Spleen (tissue), 11 donors: ENCODE data around the gene LGI2. TPM values are rescaled to one million over a fixed set of nuclear protein-coding genes. Genes with fewer than 3 reads are reported as not detected.

Experiments used
- DNase-seq: peaks from one replicate; pipeline ENCODE4 v3.0.0-alpha.2; 2020
- H3K27ac ChIP-seq, 8 donors: fragments of 200-600 bp; sonication (generic) in 7 of 8; 1 replicate in 4 of 8; 2 replicates in 4 of 8; pipeline versions ENCODE4 v1.5.0 to v1.8.0; 2016 to 2021; ENCODE audit warnings: inconsistent platforms in 4 of 8, mild to moderate bottlenecking in 4 of 8, moderate library complexity in 1 of 8
- H3K27me3 ChIP-seq, 7 donors: fragments of 200-600 bp; sonication (generic) in 6 of 7; replicated peaks in 1 of 7; 1 replicate in 4 of 7; 2 replicates in 3 of 7; pipeline versions ENCODE4 v1.5.0 to v1.8.0; 2016 to 2021; ENCODE audit warnings: inconsistent platforms in 3 of 7, mild to moderate bottlenecking in 1 of 7
- H3K36me3 ChIP-seq, 6 donors: fragments of 200-600 bp; sonication (generic) in 5 of 6; 1 replicate in 4 of 6; 2 replicates in 2 of 6; pipeline versions ENCODE4 v1.5.0 to v1.8.0; 2016 to 2021; ENCODE audit warnings: inconsistent platforms in 2 of 6
- H3K4me1 ChIP-seq, 6 donors: fragments of 200-600 bp; sonication (generic) in 5 of 6; 1 replicate in 3 of 6; 2 replicates in 3 of 6; pipeline versions ENCODE4 v1.5.0 to v1.8.0; 2016 to 2021; ENCODE audit warnings: inconsistent platforms in 3 of 6
- H3K4me3 ChIP-seq, 8 donors: fragments of 200-600 bp; sonication (generic) in 7 of 8; 1 replicate in 4 of 8; 2 replicates in 4 of 8; pipeline versions ENCODE4 v1.5.0 to v1.8.0; 2016 to 2021; ENCODE audit warnings: inconsistent platforms in 4 of 8, mild to moderate bottlenecking in 4 of 8, moderate library complexity in 2 of 8
- H3K9me3 ChIP-seq, 8 donors: fragments of 200-600 bp; sonication (generic) in 7 of 8; 1 replicate in 4 of 8; 2 replicates in 4 of 8; pipeline versions ENCODE4 v1.5.0 to v1.8.0; 2016 to 2021; ENCODE audit warnings: inconsistent platforms in 4 of 8
- POLR2A ChIP-seq, 3 donors: fragments of 450-650 bp; IDR thresholded peaks; one replicate each; pipeline ENCODE4 v1.5.1; 2017; ENCODE audit warnings: antibody characterized with exemption in 3 of 3, mild to moderate bottlenecking in 1 of 3
- POLR2AphosphoS5 ChIP-seq, 3 donors: sonication (generic); formaldehyde crosslinking; IDR thresholded peaks; one replicate each; pipeline ENCODE4 v1.5.1; 2017; ENCODE audit warnings: antibody characterized with exemption in 3 of 3
- WGBS, 5 donors: extraction: QIAGEN DNeasy Blood & Tissue Kit in 3 of 5; methylation state at CpG; one replicate each; pipeline versions ENCODE4 v1.1.5 to v1.1.7; 2013 to 2018; 5-methylcytosine and 5-hydroxymethylcytosine counted together
- intact Hi-C: fragments of 100-400 bp; cut with DNase I; formaldehyde crosslinking; loops from one replicate; pipeline ENCODE4 v1.15.0; 2023; ENCODE audit warnings: low total_unique reads
- polyA plus RNA-seq, 3 donors: library from polyadenylated mRNA; stranded (reverse); fragments of 200-250 nt; gene quantifications; one replicate each; pipeline ENCODE4 v1.2.1, GENCODE V29; 2013
- total RNA-seq, 7 donors: library from RNA; depleted of rRNA in 3 of 7; stranded (reverse); fragments of >200 nt in 3 of 7; fragmentation: NEBNext Ultra II Directional in 4 of 7; extraction: Animal tissue kit (Norgen Biotek cat#: 25700) in 4 of 7; gene quantifications; one replicate each; pipeline versions ENCODE4 v1.1.0 to v1.2.1, GENCODE V29; 2016 to 2021
- TF ChIP-seq, protein P1 (sequence below), 11 experiments: fragments of 200-600 bp in 7 of 11; fragments of 450-650 bp in 4 of 11; sonication (generic) in 4 of 11; IDR thresholded peaks in 8 of 11; conservative IDR thresholded peaks in 3 of 11; 1 replicate in 7 of 11; 2 replicates in 4 of 11; pipeline versions ENCODE4 v1.4.0 to v1.8.0; 2016 to 2021; ENCODE audit warnings: antibody characterized with exemption in 11 of 11, inconsistent platforms in 4 of 11, mild to moderate bottlenecking in 1 of 11
- donor health status: healthy with polysubstance abuse.
- donor health status: DM: no; HTN: no; CAD: no; lungs with moderate emphysema.
- donor health status: DM: no; HTN: no; CAD: no.
- donor health status: Bipolar disorder and iron deficiency.
- donor health status: healthy.
- donor health status: DM: no; HTN: no; CAD: no.
- donor health status: DM: yes; HTN: yes; CAD: no.

The LGI2 gene
- total and polyA plus RNA-seq, 10 donors, result 0.17 to 2.7 (median 0.72) TPM

- DNase-seq, result no peak
- Histone ChIP-seq H3K9me3 (peaks cover 0 to 41% (median 34%) of the 10 kb centered on the region in 8 donors), H3K27me3 (no peaks in the 10 kb centered on the region), H3K4me1 (peaks cover 0 to 7% (median 0%) of the 10 kb centered on the region in 6 donors), H3K4me3 (no peak overlapping the region), H3K36me3 (no peaks in the 10 kb centered on the region), H3K27ac (no peak overlapping the region)
- TF ChIP-seq POLR2A (IDR thresholded peaks at IDR 0.05) (no peak), POLR2AphosphoS5 (IDR thresholded peaks at IDR 0.05) (no peak)
- TF ChIP-seq, protein P1, sequence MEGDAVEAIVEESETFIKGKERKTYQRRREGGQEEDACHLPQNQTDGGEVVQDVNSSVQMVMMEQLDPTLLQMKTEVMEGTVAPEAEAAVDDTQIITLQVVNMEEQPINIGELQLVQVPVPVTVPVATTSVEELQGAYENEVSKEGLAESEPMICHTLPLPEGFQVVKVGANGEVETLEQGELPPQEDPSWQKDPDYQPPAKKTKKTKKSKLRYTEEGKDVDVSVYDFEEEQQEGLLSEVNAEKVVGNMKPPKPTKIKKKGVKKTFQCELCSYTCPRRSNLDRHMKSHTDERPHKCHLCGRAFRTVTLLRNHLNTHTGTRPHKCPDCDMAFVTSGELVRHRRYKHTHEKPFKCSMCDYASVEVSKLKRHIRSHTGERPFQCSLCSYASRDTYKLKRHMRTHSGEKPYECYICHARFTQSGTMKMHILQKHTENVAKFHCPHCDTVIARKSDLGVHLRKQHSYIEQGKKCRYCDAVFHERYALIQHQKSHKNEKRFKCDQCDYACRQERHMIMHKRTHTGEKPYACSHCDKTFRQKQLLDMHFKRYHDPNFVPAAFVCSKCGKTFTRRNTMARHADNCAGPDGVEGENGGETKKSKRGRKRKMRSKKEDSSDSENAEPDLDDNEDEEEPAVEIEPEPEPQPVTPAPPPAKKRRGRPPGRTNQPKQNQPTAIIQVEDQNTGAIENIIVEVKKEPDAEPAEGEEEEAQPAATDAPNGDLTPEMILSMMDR (IDR thresholded peaks at IDR 0.05 in 8 of 11, conservative IDR thresholded peaks at IDR 0.05 in 3 of 11), result no peak
- 80 to 91% (median 88%) methylated on average over 3 to 4 of the region's 4 CpGs for WGBS, 5 donors
- intact Hi-C loops, result no loop called here
These were observed 63.4 kb downstream of the LGI2 start for GRCh38 chr4:24967346-24967745.

- no peak for DNase-seq
- H3K9me3 ChIP-seq, result peaks cover 0 to 41% (median 34%) of the 10 kb centered on the region in 8 donors
- H3K4me1 ChIP-seq, result peaks cover 0 to 2% (median 0%) of the 10 kb centered on the region in 6 donors
- 61 to 82% (median 78%) methylated on average over 7 of the region's 7 CpGs for WGBS, 5 donors
- H3K27me3 ChIP-seq, result no peaks in the 10 kb centered on the region
- TF ChIP-seq POLR2AphosphoS5 (IDR thresholded peaks at IDR 0.05) (no peak), POLR2A (IDR thresholded peaks at IDR 0.05) (no peak)
- TF ChIP-seq, protein P1 (IDR thresholded peaks at IDR 0.05 in 8 of 11, conservative IDR thresholded peaks at IDR 0.05 in 3 of 11), result no peak
- no peak overlapping the region for H3K27ac ChIP-seq
- no peak overlapping the region for H3K4me3 ChIP-seq
- H3K36me3 ChIP-seq, result no peaks in the 10 kb centered on the region
- intact Hi-C loops, result no loop called here
These were observed 64.7 kb downstream of the LGI2 start for GRCh38 chr4:24966076-24966475.

- H3K4me3 ChIP-seq, result no peak overlapping the region
- TF ChIP-seq POLR2A (IDR thresholded peaks at IDR 0.05), result no peak
- TF ChIP-seq, protein P1 (IDR thresholded peaks at IDR 0.05 in 8 of 11, conservative IDR thresholded peaks at IDR 0.05 in 3 of 11), result no peak
- 69 to 88% (median 79%) methylated on average over 9 of the region's 9 CpGs for WGBS, 5 donors
- intact Hi-C loops, result no loop called here
- H3K9me3 ChIP-seq, result peaks cover 0 to 41% (median 34%) of the 10 kb centered on the region in 8 donors
- H3K27ac ChIP-seq, result no peak overlapping the region
- no peaks in the 10 kb centered on the region for H3K36me3 ChIP-seq
- no peak for DNase-seq
- H3K27me3 ChIP-seq, result no peaks in the 10 kb centered on the region
- no peaks in the 10 kb centered on the region for H3K4me1 ChIP-seq
These were observed 65.1 kb downstream of the LGI2 start for GRCh38 chr4:24965627-24966026.

GRCh38 chr4:24963277-24963676 lies 67.5 kb downstream of the LGI2 start:
- Histone ChIP-seq H3K9me3 (peaks cover 0 to 41% (median 34%) of the 10 kb centered on the region in 8 donors), H3K4me3 (no peak overlapping the region), H3K27ac (no peak overlapping the region), H3K36me3 (no peaks in the 10 kb centered on the region), H3K4me1 (no peaks in the 10 kb centered on the region), H3K27me3 (no peaks in the 10 kb centered on the region)
- TF ChIP-seq POLR2A (IDR thresholded peaks at IDR 0.05), result no peak
- no peak for TF ChIP-seq POLR2AphosphoS5 (IDR thresholded peaks at IDR 0.05)
- TF ChIP-seq, protein P1 (IDR thresholded peaks at IDR 0.05 in 8 of 11, conservative IDR thresholded peaks at IDR 0.05 in 3 of 11), result no peak
- intact Hi-C loops, result no loop called here
- DNase-seq, result no peak
- WGBS, 5 donors, result 53 to 78% (median 68%) methylated on average over 2 of the region's 2 CpGs
